ENCODE data around the gene CTNNA2. TPM values are rescaled to one million over a fixed set of nuclear protein-coding genes. Genes with fewer than 3 reads are reported as not detected.

CTNNA2 gene
- total RNA-seq, 1 donor from 2014 or later = 2.9 TPM

- no peak for TF ChIP-seq POLR2AphosphoS5 (IDR thresholded peaks at IDR 0.05; ENCODE audit: insufficient read depth in 1 of 2, low read depth in 1 of 2)
- no peak for TF ChIP-seq POLR2A (IDR thresholded peaks at IDR 0.05)
- TF ChIP-seq CTCF (IDR thresholded peaks at IDR 0.05) = no peak
- Histone ChIP-seq H3K36me3 (no peaks in the 10 kb centered on the region), H3K27me3 (no peaks in the 10 kb centered on the region), H3K4me3 (no peak overlapping the region), H3K9me3 (no peaks in the 10 kb centered on the region), H3K27ac (no peak overlapping the region), H3K4me1 (no peaks in the 10 kb centered on the region)
- intact Hi-C loops (cut with DNase I) = loop anchor here (5.0 kb wide), 1 partner anchor 872 kb away; no protein-coding TSS in a partner anchor
- DNase-seq (ENCODE audit: extremely low spot score in 2 of 2) = no peak
These were observed 216.7 kb downstream of the CTNNA2 start for GRCh38 chr2:79729532-79729931.

- no peak for TF ChIP-seq POLR2AphosphoS5 (IDR thresholded peaks at IDR 0.05; ENCODE audit: insufficient read depth in 1 of 2, low read depth in 1 of 2)
- no peak for TF ChIP-seq CTCF (IDR thresholded peaks at IDR 0.05)
- TF ChIP-seq POLR2A (IDR thresholded peaks at IDR 0.05) = no peak
- Histone ChIP-seq H3K36me3 (no peaks in the 10 kb centered on the region), H3K27me3 (no peaks in the 10 kb centered on the region), H3K9me3 (no peaks in the 10 kb centered on the region), H3K4me3 (no peak overlapping the region), H3K27ac (no peak overlapping the region), H3K4me1 (no peaks in the 10 kb centered on the region)
- intact Hi-C loops (cut with DNase I) = no loop called here
- DNase-seq (ENCODE audit: extremely low spot score in 2 of 2) = no peak
These were observed 221.7 kb downstream of the CTNNA2 start for GRCh38 chr2:79734518-79734917.

GRCh38 chr2:79740879-79741443 lies 228.1 kb downstream of the CTNNA2 start:
- Histone ChIP-seq H3K9me3 (no peaks in the 10 kb centered on the region), H3K4me1 (no peaks in the 10 kb centered on the region), H3K36me3 (no peaks in the 10 kb centered on the region), H3K4me3 (no peak overlapping the region), H3K27ac (no peak overlapping the region), H3K27me3 (no peaks in the 10 kb centered on the region)
- no peak for DNase-seq (ENCODE audit: extremely low spot score in 2 of 2)
- no peak for TF ChIP-seq POLR2A (IDR thresholded peaks at IDR 0.05)
- no peak for TF ChIP-seq POLR2AphosphoS5 (IDR thresholded peaks at IDR 0.05; ENCODE audit: insufficient read depth in 1 of 2, low read depth in 1 of 2)
- no peak for TF ChIP-seq CTCF (IDR thresholded peaks at IDR 0.05)
- intact Hi-C loops (cut with DNase I) = no loop called here

GRCh38 chr2:79750321-79750720 lies 237.5 kb downstream of the CTNNA2 start:
- no peaks in the 10 kb centered on the region for H3K27me3 ChIP-seq
- DNase-seq (ENCODE audit: extremely low spot score in 2 of 2) = no peak
- no peak overlapping the region for H3K4me3 ChIP-seq
- H3K27ac ChIP-seq = no peak overlapping the region
- no peaks in the 10 kb centered on the region for H3K4me1 ChIP-seq
- intact Hi-C loops (cut with DNase I) = no loop called here
- no peaks in the 10 kb centered on the region for H3K36me3 ChIP-seq
- H3K9me3 ChIP-seq = no peaks in the 10 kb centered on the region
- no peak for TF ChIP-seq CTCF (IDR thresholded peaks at IDR 0.05)
- no peak for TF ChIP-seq POLR2A (IDR thresholded peaks at IDR 0.05)
- TF ChIP-seq POLR2AphosphoS5 (IDR thresholded peaks at IDR 0.05; ENCODE audit: insufficient read depth in 1 of 2, low read depth in 1 of 2) = no peak

GRCh38 chr2:79757526-79757925 lies 244.7 kb downstream of the CTNNA2 start:
- H3K4me3 ChIP-seq = no peak overlapping the region
- DNase-seq (ENCODE audit: extremely low spot score in 2 of 2) = no peak
- H3K36me3 ChIP-seq = no peaks in the 10 kb centered on the region
- TF ChIP-seq POLR2A (IDR thresholded peaks at IDR 0.05) (no peak), POLR2AphosphoS5 (IDR thresholded peaks at IDR 0.05; ENCODE audit: insufficient read depth in 1 of 2, low read depth in 1 of 2) (no peak), CTCF (IDR thresholded peaks at IDR 0.05) (no peak)
- no peaks in the 10 kb centered on the region for H3K4me1 ChIP-seq
- intact Hi-C loops (cut with DNase I) = no loop called here
- H3K27ac ChIP-seq = no peak overlapping the region
- H3K9me3 ChIP-seq = no peaks in the 10 kb centered on the region
- no peaks in the 10 kb centered on the region for H3K27me3 ChIP-seq

Measured in vagina (tissue), 2 donors.